ENCODE data around the gene MYL9.
"Not testable (repeated sequence)": the region's sequence is repeated elsewhere in the genome, so short reads cannot be mapped to it uniquely, and the experiment has no call there.

The MYL9 gene

GRCh38 chr20:36555248-36555647 lies 13.9 kb downstream of the MYL9 start:
- TF ChIP-seq CTCF (conservative IDR thresholded peaks at IDR 0.05) = no peak
- TF ChIP-seq ZFX (IDR thresholded peaks at IDR 0.05) = no peak
- H3K27ac ChIP-seq = no peak overlapping the region

- H3K27ac ChIP-seq = no peak overlapping the region
- TF ChIP-seq CTCF (conservative IDR thresholded peaks at IDR 0.05) (no peak), ZFX (IDR thresholded peaks at IDR 0.05) (no peak)
Observed at GRCh38 chr20:36562724-36563123, 21.4 kb downstream of the MYL9 start.

GRCh38 chr20:36563374-36563773 lies 22.1 kb downstream of the MYL9 start:
- no peak overlapping the region for H3K27ac ChIP-seq

GRCh38 chr20:36564078-36564725 lies 22.9 kb downstream of the MYL9 start:
- not testable (repeated sequence) for H3K27ac ChIP-seq

More at GRCh38 chr20:36563374-36563773, 22.1 kb downstream of the MYL9 start:
- TF ChIP-seq ZFX (IDR thresholded peaks at IDR 0.05) = no peak
- TF ChIP-seq CTCF (conservative IDR thresholded peaks at IDR 0.05) = no peak

- not testable (repeated sequence) for H3K27ac ChIP-seq
Observed at GRCh38 chr20:36564726-36565121, 23.4 kb downstream of the MYL9 start.

GRCh38 chr20:36565520-36565919 lies 24.2 kb downstream of the MYL9 start:
- H3K27ac ChIP-seq = no peak overlapping the region
- TF ChIP-seq CTCF (conservative IDR thresholded peaks at IDR 0.05) = no peak

- H3K27ac ChIP-seq = no peak overlapping the region
- no peak for TF ChIP-seq CTCF (conservative IDR thresholded peaks at IDR 0.05)
- no peak for TF ChIP-seq ZFX (IDR thresholded peaks at IDR 0.05)
Observed at GRCh38 chr20:36569847-36570429, 28.6 kb downstream of the MYL9 start.

- TF ChIP-seq CTCF (conservative IDR thresholded peaks at IDR 0.05) (no peak), ZFX (IDR thresholded peaks at IDR 0.05) (no peak)
- no peak overlapping the region for H3K27ac ChIP-seq
Observed at GRCh38 chr20:36571564-36572504, 30.5 kb downstream of the MYL9 start.

All from C4-2B (cell line).